ENCODE data around the gene RNF144B.

Gene RNF144B

DNA sequence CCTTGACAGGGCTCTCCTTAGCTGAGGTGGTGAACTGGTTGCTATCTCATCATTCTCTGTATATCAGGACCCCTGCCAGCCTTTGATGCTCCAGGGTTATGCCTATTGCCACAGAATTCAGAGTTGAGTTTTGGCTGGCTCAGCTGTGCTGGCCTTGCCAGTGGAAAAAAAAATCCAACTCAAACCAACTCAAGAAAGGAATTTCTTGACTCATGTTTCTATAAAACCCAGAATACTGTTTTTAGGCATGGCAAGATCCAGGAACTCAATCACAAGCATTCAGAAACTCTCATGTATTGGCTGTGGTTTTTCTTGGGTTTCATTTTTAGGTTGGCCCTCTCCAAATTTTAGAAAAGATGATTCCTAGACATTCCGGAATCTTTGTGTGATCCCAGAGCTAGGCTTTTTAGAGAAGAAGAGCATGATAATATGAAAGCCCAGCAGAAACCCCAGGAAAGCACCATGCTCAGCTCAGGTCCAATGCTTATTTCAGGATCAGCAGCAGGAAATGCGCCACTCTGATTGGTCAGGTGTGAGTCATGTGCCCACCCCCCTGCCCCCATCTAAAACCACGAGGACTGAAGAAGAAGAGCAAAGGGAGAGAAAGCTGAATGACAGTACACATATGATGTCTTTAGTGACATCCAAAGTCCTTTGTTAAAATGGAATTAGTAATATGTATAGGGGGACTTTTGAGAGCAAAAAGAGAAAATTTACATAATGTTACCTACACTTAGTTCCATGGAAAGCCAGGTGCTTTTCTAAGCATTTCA lies 122.9 kb downstream of the RNF144B start:
- no peak for DNase-seq (ENCODE audit: low spot score)

DNA sequence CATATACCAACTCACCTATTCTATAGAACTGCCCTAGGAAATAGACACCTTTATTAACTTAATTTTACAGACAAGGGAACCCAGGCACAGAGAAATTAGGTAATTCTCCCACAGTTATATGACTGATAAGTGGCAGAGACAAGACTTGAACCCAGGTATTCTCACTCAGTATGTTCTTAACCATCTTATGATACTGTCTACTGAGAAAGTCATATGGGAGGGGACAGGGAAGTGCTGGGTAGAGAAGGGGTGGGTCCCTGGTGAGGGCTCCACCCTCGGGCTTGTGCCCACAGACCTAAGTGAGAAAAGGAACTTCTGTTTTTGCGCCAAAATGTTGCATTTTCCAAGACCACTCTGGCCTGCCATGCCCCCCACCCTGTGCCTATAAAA lies 123.5 kb downstream of the RNF144B start:
- no peak for DNase-seq (ENCODE audit: low spot score)

- no peak for DNase-seq (ENCODE audit: low spot score)
Observed at GRCh38 chr6:18511211-18511610, 124.1 kb downstream of the RNF144B start.

- DNase-seq (ENCODE audit: low spot score) = no peak
Observed at GRCh38 chr6:18513253-18513798, 126.2 kb downstream of the RNF144B start.

GRCh38 chr6:18514180-18514579 lies 127.0 kb downstream of the RNF144B start:
- no peak for DNase-seq (ENCODE audit: low spot score)

DNA sequence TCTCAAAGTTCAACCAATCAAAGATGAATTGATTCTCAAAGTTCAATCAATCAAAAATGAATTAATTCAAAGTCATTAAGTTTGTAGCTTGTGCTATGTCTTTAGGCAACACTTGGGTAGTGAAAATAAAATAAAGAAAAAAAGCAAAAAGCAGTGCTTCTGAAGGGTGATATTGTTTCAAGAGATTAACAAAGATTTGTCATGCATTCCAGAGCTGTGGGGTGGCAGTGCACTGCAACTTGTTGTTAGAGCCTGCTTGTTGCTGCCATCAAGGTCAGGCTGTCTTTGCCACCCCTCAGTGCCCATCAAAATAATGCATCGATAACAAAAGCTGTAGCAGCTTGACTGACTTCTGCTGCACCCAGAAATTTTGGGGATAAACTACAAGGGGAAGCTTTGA lies 128.6 kb downstream of the RNF144B start:
- DNase-seq (ENCODE audit: low spot score) = no peak

All from SK-N-DZ (cell line).